ENCODE measurements around the gene CCDC57. TPM values are rescaled to one million over a fixed set of nuclear protein-coding genes. Genes with fewer than 3 reads are reported as not detected.
"Not testable (repeated sequence)": the region's sequence is repeated elsewhere in the genome, so short reads cannot be mapped to it uniquely, and the experiment has no call there.

Gene CCDC57
- total RNA-seq, 1 donor = 33.9 TPM

DNA sequence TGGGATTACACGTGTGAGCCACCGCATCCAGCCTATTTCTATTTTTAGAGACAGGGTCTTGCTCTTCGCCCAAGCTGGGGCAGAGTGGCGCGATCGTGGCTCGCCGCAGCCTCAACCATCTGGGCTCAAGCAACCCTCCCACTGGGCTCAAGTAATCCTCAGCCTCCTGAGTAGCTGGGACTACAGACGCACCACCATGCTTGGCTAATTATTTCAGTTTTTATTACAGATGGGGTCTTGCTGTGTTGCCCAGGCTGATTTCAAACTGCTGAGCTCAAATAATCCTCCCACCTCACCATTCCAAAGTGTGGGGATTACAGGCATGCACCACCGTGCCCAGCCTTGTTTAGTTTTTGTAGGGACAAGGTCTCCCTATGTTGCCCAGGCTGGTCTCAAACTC lies 53.8 kb downstream of the CCDC57 start:
- no peak for DNase-seq (ENCODE audit: low read depth in 2 of 3, low spot score in 2 of 3)

DNA sequence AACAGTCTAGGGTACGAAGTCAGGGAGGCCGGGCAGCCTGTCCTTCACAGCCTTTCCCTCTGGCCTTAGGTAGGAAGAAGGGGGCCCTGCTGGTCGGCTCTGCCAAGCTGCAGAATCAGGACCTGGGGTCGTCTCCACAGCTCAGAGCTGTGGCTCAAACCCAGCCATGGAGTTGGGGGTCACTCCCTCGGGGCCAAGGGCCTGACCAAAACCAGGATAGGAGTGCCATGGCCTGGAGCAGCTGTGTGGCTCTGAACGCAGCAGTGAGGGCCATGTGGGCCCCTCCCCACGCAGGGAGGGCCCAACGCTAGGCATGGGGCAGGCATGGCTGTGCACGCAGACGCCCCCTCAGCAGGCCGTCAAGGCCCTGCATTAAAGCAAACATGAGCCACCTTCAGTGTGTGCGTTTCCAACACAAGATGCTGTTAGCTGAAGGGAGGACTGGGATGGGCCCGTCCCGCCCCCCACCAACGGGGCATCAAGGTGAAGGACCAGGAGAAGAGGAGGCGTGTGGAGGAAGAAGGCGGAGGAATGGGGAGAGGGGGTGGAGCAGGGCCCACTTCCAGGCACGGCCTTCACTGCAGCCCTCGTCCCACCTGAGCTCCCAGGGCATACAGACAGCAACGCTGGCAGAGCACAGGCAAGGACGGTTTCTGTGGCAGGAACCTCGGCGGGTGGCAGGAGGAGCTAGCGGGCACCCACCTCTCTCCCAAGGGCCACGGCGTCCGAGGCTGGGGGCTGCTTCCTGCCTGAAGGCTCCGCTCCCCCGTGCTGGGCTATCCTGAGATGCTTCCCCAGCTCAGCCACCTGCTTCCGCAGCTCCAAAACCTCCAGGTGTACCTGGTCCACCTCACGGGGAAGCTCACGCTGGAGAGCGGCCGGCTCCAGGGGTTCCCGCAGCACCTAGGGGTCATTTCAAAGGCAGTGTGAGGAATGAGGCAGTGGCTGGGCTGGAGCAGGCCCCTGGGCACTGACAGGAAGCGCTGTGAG lies 55.3 kb downstream of the CCDC57 start:
- DNase-seq (ENCODE audit: low read depth in 2 of 3, low spot score in 2 of 3) = no peak

DNA sequence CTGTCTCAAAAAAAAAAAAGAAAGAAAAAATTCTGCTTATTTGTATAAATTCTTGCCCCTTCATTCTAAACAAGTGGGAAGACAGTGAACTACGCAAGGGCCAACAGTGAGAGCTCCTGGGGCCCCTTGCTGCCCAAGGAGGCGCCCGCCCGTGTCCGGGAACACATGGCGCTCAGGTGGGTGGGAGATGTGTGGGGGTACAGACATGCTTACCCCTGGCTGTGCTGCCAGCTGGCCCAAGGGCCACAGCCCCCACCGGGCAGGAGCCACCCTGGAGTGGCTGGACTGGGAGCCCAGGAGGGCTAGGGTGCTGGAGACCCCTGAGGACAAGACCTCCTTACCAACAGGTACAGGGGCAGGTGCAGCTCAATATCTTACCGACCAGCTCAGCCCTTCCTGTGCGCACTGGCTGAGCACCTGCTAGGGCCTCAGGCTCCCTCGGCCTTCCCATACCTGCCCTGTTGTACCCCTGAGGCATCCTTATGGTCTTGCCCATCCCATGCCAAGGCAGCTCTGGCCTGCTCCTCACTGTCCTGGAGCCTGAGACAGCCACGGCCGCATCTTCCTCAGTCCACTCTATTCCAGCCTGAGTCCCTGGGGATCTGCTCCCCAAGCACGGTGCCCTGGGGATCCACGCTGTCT lies 56.2 kb downstream of the CCDC57 start:
- DNase-seq (ENCODE audit: low read depth in 2 of 3, low spot score in 2 of 3) = no peak

DNA sequence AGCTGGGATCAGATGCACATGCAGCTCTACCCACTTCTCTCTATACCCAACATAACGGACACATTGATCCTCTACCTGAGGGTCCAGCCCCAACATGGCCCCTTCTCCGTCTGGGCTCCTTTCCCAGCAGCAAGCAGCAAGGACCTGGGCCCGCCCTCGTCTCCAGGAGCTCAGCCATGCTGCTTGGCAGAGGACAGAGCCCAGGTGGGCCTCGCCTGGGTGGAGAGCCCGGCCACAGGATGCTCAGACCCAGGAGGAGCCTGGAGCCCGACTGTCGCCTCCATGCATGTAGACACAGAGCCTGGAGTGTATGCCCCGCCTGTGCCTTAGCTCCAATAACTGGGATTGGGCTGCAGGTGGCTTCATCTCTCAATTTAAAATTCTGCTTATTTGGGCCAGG lies 57.0 kb downstream of the CCDC57 start:
- DNase-seq (ENCODE audit: low read depth in 2 of 3, low spot score in 2 of 3) = no peak

DNA sequence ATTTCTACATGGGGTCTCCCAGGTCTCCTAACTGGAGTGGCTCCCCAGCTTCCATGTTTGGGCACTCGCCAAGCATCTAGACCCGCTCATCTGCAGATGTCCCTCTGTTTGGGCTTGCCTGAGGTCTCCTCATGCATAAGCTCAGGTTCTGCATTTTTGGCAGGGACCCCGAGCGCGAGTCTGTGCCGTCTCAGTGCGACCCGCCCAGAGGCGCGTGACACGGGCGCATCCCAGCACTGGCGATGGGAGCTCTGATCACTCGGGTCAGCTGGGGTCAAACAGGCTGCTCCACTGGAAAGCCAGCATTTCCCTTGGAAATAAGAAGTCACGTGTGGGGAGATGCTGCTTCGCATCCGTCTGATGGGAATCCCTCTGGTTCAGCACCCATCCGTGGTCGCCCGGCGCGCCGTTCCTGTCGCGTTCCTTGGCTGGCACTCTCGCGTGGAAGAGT lies 57.7 kb downstream of the CCDC57 start:
- no peak for DNase-seq (ENCODE audit: low read depth in 2 of 3, low spot score in 2 of 3)

- peak; percentile 65 to 86 (median 69) for DNase-seq (ENCODE audit: low read depth in 2 of 3, low spot score in 2 of 3)
Observed at GRCh38 chr17:82153745-82154375, 58.8 kb downstream of the CCDC57 start.

GRCh38 chr17:82153295-82153691 lies 59.3 kb downstream of the CCDC57 start:
- DNase-seq (ENCODE audit: low read depth in 2 of 3, low spot score in 2 of 3) = no peak

GRCh38 chr17:82152556-82153294 lies 59.9 kb downstream of the CCDC57 start:
- no peak for DNase-seq (ENCODE audit: low read depth in 2 of 3, low spot score in 2 of 3)

- DNase-seq (ENCODE audit: low read depth in 2 of 3, low spot score in 2 of 3) = no peak
Observed at GRCh38 chr17:82152114-82152513, 60.5 kb downstream of the CCDC57 start.

- no peak for DNase-seq (ENCODE audit: low read depth in 2 of 3, low spot score in 2 of 3)
Observed at GRCh38 chr17:82151106-82151957, 61.3 kb downstream of the CCDC57 start.

- no peak for DNase-seq (ENCODE audit: low read depth in 2 of 3, low spot score in 2 of 3)
Observed at GRCh38 chr17:82149401-82150099, 63.1 kb downstream of the CCDC57 start.

- DNase-seq (ENCODE audit: low read depth in 2 of 3, low spot score in 2 of 3) = no peak
Observed at GRCh38 chr17:82148997-82149396, 63.6 kb downstream of the CCDC57 start.

DNA sequence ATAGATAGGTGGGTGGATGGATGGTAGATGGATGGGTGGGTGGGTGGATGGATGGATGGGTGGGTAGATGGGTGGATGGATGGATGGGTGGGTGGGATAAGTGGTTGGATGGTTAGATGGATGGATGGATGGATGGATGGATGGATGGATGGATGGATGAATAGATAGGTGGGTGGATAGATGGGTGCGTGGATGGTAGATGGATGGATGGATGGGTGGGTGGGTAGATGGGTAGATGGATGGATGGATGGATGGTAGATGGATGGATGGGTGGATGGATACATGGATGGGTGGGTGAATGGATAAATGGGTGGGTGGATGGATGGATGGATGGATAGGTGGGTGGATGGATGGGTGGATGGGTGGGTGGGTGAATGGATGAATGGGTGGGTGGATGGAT lies 64.6 kb downstream of the CCDC57 start:
- no peak for DNase-seq (ENCODE audit: low read depth in 2 of 3, low spot score in 2 of 3)

DNA sequence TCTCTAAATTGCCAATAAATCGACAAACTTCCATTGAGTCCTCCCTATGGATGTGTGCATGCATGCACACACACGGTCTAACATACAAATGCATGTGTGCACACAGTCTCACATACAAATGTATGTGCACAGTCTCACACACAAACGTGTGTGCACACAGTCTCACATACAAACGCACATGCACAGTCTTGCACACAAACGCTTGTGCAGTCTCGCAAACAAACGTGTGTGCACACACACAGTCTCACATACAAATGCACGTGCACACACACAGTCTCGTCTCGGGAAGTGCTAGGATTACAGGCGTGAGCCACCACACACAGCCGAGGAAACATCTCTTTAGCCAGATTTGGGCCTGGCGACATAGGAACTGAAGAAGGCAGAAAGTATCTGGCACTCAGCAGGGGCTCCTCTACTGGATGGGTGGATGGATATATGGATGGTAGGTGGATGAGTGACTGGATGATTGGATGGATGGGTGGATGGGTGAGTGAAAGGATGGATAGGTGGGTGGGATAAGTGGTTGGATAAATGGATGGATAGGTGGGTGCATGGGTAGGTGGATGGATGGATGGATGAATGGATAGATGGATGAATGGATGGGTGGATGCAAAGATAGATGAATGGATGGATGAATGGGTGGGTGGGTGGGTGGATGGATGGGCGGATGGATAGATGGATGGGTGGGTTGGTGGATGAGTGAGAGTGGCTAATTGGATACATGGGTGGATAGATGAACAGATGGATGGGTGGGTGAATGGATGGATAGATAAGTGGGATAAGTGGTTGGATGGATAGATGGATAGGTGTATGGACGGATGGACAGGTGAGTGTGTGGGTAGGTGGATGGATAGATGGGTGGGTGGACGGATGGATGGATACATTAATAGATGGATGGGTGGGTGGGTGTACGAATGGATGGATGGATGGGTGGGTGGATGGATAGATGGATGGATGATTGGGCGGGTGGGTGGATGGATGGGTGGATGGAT lies 65.7 kb downstream of the CCDC57 start:
- no peak for DNase-seq (ENCODE audit: low read depth in 2 of 3, low spot score in 2 of 3)

DNA sequence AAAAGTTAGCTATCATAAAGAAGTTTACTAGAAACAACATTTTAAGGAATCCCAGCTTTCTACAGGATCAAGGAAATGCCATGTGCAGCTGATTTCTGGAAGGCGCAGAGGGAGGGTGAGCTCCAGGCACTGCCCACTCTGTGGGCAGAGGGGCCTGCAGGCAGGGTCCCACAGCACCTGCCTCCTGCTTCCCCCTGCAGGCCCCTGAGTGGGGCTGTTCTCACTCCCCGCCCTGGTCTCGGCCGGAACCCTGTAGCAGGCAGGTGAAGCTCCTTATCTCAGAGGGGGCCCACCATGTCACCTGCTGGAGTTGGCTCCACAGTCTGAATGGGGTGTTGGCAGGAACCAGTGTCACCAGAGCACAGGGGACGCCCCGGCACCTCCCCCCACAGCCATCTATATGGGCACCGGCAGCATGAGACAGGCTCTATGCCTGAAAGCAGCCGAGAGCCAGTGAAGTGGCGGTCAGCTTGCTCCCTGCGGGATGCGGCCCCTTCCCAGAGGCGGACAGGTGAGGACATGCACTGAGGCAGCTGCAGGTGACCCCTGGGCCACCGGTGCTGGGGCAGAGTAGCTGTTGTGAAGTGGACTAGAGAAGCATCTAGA lies 67.0 kb downstream of the CCDC57 start:
- no peak for DNase-seq (ENCODE audit: low read depth in 2 of 3, low spot score in 2 of 3)

- DNase-seq (ENCODE audit: low read depth in 2 of 3, low spot score in 2 of 3) = no peak
Observed at GRCh38 chr17:82143333-82143732, 69.3 kb downstream of the CCDC57 start.

DNA sequence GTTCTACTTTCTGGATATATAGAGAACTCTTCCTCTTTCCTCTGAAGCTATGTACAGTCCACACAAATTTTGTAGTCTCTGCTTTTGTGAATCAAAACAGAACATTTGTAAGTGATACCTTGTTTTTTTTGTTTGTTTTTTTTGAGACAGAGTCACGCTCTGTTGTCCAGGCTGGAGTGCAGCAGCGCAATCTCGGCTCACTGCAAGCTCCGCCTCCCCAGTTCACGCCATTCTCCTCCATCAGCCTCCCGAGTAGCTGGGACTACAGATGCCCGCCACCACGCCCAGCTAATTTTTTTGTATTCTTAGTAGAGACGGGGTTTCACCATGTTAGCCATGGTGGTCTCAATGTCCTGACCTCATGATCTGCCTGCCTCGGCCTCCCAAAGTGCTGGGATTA lies 72.7 kb downstream of the CCDC57 start:
- DNase-seq (ENCODE audit: low read depth in 2 of 3, low spot score in 2 of 3) = not testable (repeated sequence)
